ENCODE results near the gene TUBA4B. TPM values are rescaled to one million over a fixed set of nuclear protein-coding genes. Genes with fewer than 3 reads are reported as not detected.

Gene TUBA4B
- total RNA-seq, 1 experiment from 2014 or later: not detected

DNA sequence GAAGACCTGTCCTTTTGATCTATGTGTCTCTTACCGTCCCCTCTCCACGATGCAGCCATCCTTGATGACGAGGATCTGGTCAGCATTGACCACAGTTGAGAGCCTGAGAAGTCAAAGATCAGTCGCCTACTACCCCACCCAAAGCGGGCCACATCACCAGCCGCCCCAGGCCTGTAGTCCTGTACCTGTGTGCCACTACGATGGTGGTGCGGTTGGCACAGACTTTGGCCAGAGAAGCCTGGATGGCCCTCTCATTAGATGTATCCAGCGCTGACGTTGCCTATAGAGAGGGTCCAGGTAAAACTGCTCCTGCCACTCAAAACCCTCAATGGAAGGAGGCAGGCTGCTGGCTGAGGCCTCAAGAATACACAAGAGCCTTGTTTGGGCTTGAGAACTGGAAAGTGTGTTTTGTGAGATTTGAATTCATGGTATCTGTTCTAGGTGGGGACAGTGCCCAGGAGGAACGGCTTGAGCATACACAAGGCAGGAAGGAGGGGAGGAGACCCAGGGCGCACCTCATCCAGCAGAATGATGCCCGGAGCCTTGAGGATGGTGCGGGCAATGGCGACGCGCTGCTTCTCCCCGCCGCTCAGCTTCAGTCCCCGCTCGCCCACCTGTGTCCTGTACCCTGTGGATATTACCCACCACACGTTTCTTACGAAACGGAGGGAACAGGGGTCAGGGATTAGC, 42.7 kb upstream of the TUBA4B start:
- Histone ChIP-seq H2BK15ac (ENCODE audit: low read depth, low read length) (no peak overlapping the region), H3T11ph (ENCODE audit: low read length) (no peak overlapping the region), H4K8ac (replicated peaks; ENCODE audit: insufficient read length, low read depth, low read length) (no peak overlapping the region), H4K5ac (ENCODE audit: insufficient read length, low read depth, low read length) (no peak overlapping the region), H3K23ac (ENCODE audit: insufficient read length, low read depth, low read length) (no peak overlapping the region), H3K4me1 (ENCODE audit: insufficient read depth, low read length) (no peaks in the 10 kb centered on the region), H2BK120ac (ENCODE audit: low read depth, low read length, poor library complexity, severe bottlenecking) (no peak overlapping the region), H3K4me2 (ENCODE audit: insufficient read depth, insufficient read length, low read length) (no peak overlapping the region), H3K9ac (ENCODE audit: extremely low read depth, insufficient read length, low read length) (no peak overlapping the region), H3K27me3 (ENCODE audit: insufficient read depth, low read length) (no peaks in the 10 kb centered on the region), H3K79me1 (ENCODE audit: insufficient read depth, low read depth, low read length, poor library complexity, severe bottlenecking) (no peaks in the 10 kb centered on the region), H3K9me3 (ENCODE audit: control insufficient read depth, low read depth, low read length) (no peaks in the 10 kb centered on the region), H2BK20ac (ENCODE audit: low read depth, low read length, poor library complexity, severe bottlenecking) (no peak overlapping the region), H3K14ac (ENCODE audit: insufficient read depth, low read length) (no peak overlapping the region), H3K79me2 (ENCODE audit: insufficient read depth, low read length) (no peaks in the 10 kb centered on the region), H3K56ac (ENCODE audit: insufficient read length, low read depth, low read length) (no peak overlapping the region), H4K20me1 (ENCODE audit: control insufficient read depth, insufficient read depth, insufficient read length) (no peaks in the 10 kb centered on the region), H4K91ac (ENCODE audit: insufficient read length, low read depth, low read length) (no peak overlapping the region), H2BK12ac (ENCODE audit: insufficient read length, low read depth, low read length) (no peak overlapping the region), H3K27ac (ENCODE audit: insufficient read length, low read depth, low read length) (no peak overlapping the region), H2AK5ac (ENCODE audit: insufficient read length, low read length) (no peak overlapping the region), H3K4ac (ENCODE audit: low read depth, low read length) (no peak overlapping the region), H2AFZ (ENCODE audit: low read length) (no peak overlapping the region), H3K23me2 (ENCODE audit: insufficient read length, low read depth, low read length, poor library complexity, severe bottlenecking) (peaks cover 4% of the 10 kb centered on the region), H3K18ac (ENCODE audit: insufficient read length, low read depth, low read length) (no peak overlapping the region), H2BK5ac (ENCODE audit: insufficient read length, low read length) (no peak overlapping the region)
- no peak for DNase-seq
- H3K36me3 Mint-ChIP-seq (ENCODE audit: insufficient read depth in 1 of 3, low read depth in 3 of 3): peaks cover 15 to 75% (median 58%) of the 10 kb centered on the region in 3 experiments
- H3K9me3 Mint-ChIP-seq: no peaks in the 10 kb centered on the region
- no CpG with 5 or more reads among the region's 24 CpGs for WGBS (ENCODE audit: extremely low coverage, insufficient read length, low lambda C conversion rate)
- no peaks in the 10 kb centered on the region; the same call in 1 of the 2 replicates for H3K27me3 Mint-ChIP-seq (ENCODE audit: low read depth)
- H3K27ac Mint-ChIP-seq: peak overlapping the region in 1 of 3 experiments; percentile 48; a peak in 1 of 7 replicates
- H3K4me1 Mint-ChIP-seq: peaks cover 8 to 13% of the 10 kb centered on the region in 2 experiments
- H3K4me3 Mint-ChIP-seq: no peak overlapping the region
- TF ChIP-seq, protein P1, sequence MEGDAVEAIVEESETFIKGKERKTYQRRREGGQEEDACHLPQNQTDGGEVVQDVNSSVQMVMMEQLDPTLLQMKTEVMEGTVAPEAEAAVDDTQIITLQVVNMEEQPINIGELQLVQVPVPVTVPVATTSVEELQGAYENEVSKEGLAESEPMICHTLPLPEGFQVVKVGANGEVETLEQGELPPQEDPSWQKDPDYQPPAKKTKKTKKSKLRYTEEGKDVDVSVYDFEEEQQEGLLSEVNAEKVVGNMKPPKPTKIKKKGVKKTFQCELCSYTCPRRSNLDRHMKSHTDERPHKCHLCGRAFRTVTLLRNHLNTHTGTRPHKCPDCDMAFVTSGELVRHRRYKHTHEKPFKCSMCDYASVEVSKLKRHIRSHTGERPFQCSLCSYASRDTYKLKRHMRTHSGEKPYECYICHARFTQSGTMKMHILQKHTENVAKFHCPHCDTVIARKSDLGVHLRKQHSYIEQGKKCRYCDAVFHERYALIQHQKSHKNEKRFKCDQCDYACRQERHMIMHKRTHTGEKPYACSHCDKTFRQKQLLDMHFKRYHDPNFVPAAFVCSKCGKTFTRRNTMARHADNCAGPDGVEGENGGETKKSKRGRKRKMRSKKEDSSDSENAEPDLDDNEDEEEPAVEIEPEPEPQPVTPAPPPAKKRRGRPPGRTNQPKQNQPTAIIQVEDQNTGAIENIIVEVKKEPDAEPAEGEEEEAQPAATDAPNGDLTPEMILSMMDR (conservative IDR thresholded peaks at IDR 0.05): no peak
